Erythroblast (primary cell): Measurements from ENCODE around the gene THRSP.

Experiments
- GATA1 ChIP-seq: IDR thresholded peaks from 2 replicates; pipeline ENCODE4 v1.6.1; 2011; ENCODE audit warnings: low read depth, mild to moderate bottlenecking, control low read depth, low read length, moderate library complexity
- POLR2A ChIP-seq: IDR thresholded peaks from 2 replicates; pipeline ENCODE4 v1.6.1; 2011; ENCODE audit warnings: mild to moderate bottlenecking, low read length

- no peak for TF ChIP-seq POLR2A
- TF ChIP-seq GATA1: no peak
These were observed 32.0 kb upstream of the THRSP start for GRCh38 chr11:78031629-78032028.
